OCI-LY7 (cell line): Measurements from ENCODE around the gene KCNB1.

Experiments
- EZH2phosphoT487 ChIP-seq: fragments of 200-600 bp; sonication (generic); IDR thresholded peaks from 2 replicates; pipeline ENCODE4 v1.6.1; 2018; ENCODE audit warnings: low read depth, borderline replicate concordance, mild to moderate bottlenecking, mixed run types, antibody characterized with exemption, low read length, moderate library complexity, mixed read lengths
- TF ChIP-seq, protein P1 (sequence below): fragments of 200-600 bp; sonication (generic); conservative IDR thresholded peaks from 2 replicates; pipeline ENCODE4 v1.5.1; 2014; ENCODE audit warnings: mild to moderate bottlenecking, antibody characterized with exemption, low read length, moderate library complexity, mixed read lengths

DNA sequence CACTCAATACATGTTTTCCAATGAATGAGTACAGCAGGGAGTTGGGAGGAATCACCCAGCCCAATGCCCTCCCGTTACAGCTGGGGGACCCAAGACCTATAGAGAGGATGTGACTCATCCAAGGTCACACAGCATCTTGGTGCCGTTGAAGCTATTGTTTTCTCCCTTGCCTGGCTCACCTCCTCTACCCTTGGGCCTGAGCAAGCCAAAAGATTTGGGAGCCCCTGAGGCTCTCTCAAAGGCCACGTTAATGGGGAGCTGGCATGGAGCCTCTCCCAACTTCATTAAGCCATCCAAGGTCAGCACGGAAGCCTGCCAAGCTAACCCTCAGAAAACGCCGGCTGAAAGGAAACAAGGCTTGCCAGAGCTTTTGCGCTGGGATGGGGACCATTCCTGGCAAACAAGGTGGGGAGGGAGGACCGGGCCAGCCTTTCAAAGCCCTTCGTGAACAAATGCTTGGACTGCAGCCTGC is 30.4 kb downstream of the KCNB1 start:
- TF ChIP-seq, protein P1, sequence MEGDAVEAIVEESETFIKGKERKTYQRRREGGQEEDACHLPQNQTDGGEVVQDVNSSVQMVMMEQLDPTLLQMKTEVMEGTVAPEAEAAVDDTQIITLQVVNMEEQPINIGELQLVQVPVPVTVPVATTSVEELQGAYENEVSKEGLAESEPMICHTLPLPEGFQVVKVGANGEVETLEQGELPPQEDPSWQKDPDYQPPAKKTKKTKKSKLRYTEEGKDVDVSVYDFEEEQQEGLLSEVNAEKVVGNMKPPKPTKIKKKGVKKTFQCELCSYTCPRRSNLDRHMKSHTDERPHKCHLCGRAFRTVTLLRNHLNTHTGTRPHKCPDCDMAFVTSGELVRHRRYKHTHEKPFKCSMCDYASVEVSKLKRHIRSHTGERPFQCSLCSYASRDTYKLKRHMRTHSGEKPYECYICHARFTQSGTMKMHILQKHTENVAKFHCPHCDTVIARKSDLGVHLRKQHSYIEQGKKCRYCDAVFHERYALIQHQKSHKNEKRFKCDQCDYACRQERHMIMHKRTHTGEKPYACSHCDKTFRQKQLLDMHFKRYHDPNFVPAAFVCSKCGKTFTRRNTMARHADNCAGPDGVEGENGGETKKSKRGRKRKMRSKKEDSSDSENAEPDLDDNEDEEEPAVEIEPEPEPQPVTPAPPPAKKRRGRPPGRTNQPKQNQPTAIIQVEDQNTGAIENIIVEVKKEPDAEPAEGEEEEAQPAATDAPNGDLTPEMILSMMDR = no peak
- TF ChIP-seq EZH2phosphoT487 = no peak
